DMS79 treated with DMSO at 0.1 percent for 48 hours (cell line): Measurements from ENCODE around the gene CBY2.
"Not testable (repeated sequence)": the region's sequence is repeated elsewhere in the genome, so short reads cannot be mapped to it uniquely, and the experiment has no call there.

Experiments used
- DNase-seq: peaks from one replicate; lab custom pipeline; 2025; lab: John Stamatoyannopoulos, UW

Gene CBY2

DNA sequence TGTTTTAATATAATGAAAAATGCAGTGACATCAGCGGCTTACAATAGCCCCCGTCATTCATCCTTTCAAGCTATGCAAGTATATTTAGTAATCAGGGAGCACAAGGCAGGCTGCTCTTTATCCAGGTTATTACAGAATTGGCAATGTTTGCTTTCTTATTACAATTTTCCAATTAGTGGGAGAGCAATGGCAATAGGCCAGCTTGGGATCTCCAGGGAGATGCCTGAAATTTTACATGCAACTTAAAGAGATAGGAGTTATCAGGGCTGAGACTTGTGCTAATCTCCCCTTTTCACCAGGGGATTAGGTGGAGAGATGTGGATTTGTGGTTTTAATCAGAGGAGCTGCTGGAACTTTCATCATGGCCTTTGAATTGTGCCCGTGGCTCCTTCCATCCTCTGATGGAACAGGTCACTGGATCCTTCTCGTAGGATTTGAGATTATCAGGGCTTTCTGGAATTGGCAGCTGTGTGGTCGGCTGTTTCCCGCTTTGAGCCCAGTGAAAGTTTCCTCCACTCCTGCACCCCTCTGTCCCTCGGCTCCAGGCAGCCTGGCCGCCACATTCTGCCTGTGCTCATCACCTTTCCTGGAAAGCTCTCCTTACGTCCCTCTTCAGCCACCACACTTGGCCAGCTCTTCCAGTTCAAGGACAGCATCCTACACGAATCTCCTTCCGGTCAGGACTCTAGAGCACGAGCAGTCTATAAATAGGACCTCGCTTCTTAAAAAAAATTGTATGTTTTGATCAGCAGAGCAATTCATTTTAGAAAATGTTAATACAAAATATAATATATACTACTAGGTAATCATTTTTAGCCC is 47.0 kb downstream of the CBY2 start:
- DNase-seq: peak; percentile 62

DNA sequence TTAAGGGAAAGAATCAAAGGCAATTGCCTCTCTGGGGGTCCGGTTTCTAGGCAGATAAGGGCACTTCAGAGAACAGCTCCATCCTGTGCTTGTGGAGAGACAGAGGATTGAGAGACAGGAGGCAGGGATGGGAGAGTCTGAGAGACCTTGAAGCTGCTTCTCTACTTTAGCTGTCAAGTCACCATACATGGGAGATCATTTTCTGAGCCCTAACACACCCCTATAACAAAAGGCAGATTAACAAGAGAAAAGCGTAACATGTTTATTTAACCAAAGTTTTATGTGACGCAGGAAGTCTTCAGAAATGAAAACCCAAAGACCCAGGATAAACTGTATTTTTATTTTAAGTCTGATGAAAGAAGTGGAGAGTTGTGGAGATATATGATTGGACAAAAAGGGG is 48.4 kb downstream of the CBY2 start:
- DNase-seq: no peak

DNA sequence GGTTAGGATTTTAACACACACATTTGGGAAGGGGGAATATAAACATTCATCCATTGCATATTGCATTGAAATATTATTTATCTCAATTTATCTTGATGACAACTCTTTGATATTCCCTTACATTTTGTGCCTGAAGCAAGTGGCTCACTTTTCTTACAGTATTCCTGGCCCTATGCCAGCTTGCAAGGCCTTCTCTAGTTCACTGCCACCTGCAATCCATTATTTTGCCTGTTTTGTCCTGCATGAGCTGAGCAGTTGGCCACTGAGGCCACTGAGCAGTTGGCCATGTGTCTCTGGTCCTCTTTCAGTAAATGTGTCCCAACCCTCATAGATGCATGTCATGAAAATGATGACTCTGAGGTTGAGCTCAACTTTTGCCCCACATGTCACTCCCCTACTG is 49.8 kb downstream of the CBY2 start:
- no peak for DNase-seq

DNA sequence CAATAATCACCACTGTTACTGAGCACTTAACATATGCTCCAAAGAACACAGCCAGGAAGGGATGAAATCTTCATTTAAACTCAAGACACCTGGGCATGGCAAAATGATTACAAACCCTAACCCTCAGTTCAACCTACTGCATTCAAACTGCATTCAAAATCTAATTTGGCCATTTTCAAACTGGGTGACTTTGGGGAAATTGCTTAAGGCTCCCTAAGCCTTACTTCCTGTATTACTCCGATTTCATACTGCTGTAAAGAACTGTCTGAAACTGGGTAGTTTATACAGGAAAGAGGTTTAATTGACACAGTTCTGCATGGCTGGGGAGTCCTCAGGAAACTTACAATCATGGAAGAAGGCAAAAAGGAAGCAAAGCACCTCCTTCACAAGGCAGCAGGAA is 50.4 kb downstream of the CBY2 start:
- DNase-seq: no peak

DNA sequence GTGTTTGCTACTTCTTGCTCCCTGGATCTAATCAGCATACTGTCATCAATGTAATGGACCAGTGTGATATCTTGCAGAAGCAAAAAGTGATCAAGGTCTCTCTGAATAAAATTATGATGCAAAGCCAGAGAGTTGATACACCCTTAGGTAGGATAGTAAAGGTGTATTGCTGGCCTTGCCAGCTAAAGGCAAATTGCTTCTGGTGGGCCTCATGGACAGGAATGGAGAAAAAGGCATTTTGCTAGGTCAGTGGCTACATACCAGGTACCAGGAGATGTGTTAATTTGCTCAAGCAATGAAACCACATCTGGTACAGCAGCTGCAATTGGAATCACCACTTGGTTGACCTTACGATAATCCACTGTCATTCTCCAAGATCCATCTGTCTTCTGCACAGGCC is 54.4 kb downstream of the CBY2 start:
- DNase-seq: not testable (repeated sequence)

DNA sequence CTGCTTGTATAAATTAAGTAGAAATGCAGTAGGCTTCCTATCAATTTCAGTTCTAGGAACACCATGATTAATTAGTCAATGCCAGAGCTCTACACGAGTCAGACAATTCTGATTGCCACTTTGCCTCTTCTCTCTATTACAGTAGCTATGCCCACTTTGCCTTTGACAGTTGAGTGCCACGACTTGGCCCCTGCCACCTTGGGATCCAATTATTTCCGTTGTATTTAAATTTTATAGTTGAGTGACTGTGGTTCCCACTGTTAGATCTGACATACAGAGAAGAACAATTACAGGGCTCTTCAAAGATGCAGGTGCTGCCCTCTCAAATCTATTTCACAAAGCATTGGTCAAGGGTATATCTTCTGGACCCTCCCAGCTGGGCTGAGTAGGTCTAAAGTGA is 55.5 kb downstream of the CBY2 start:
- DNase-seq: not testable (repeated sequence)

DNA sequence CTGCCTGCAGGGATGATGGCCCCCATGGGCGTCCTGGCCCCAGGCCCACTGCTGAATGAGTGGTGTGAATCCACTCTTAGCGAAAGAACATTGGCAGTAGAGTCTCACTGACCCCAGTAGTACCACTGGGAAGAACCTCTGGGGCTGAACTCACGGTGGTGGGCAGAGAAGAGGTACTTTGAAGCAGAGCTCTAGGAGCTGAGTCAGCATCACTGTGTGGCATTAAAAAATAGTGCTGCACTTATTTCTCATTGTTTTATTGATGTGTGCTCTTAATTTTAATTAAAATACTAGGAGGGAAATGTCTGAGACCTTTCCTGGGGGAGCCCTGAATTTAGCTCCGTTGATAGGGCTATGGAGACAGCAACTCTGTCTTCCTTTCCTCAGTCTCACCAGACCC is 61.3 kb downstream of the CBY2 start:
- no peak for DNase-seq
